RKO (cell line): ENCODE measurements around the gene HELB.

Experiments
- DNase-seq: peaks from one replicate; pipeline ENCODE4 v3.0.0-alpha.2; 2016; ENCODE audit warnings: low spot score

The HELB gene

GRCh38 chr12:66301944-66302826 lies at the start of gene HELB:
HELB (plus strand) TSS chr12:66302493; CDS start chr12:66302604, 111 bp downstream.
- peak; percentile 99 for DNase-seq

- no peak for DNase-seq
Observed at GRCh38 chr12:66252771-66253170, 49.5 kb upstream of the HELB start.

- DNase-seq, result no peak
Observed at GRCh38 chr12:66255737-66256136, 46.6 kb upstream of the HELB start.

GRCh38 chr12:66258011-66258410 lies 44.3 kb upstream of the HELB start:
- no peak for DNase-seq

- DNase-seq, result no peak
Observed at GRCh38 chr12:66262737-66263136, 39.6 kb upstream of the HELB start.

GRCh38 chr12:66268562-66268961 lies 33.7 kb upstream of the HELB start:
- no peak for DNase-seq

- DNase-seq, result no peak
Observed at GRCh38 chr12:66269142-66269541, 33.2 kb upstream of the HELB start.

- DNase-seq, result peak; percentile 64
Observed at GRCh38 chr12:66269757-66270383, 32.4 kb upstream of the HELB start.

GRCh38 chr12:66270613-66271012 lies 31.7 kb upstream of the HELB start:
- no peak for DNase-seq

GRCh38 chr12:66272650-66273049 lies 29.6 kb upstream of the HELB start:
- DNase-seq, result no peak

GRCh38 chr12:66273147-66273546 lies 29.1 kb upstream of the HELB start:
- no peak for DNase-seq

- no peak for DNase-seq
Observed at GRCh38 chr12:66275040-66275439, 27.3 kb upstream of the HELB start.

GRCh38 chr12:66279123-66279712 lies 23.1 kb upstream of the HELB start:
- DNase-seq, result no peak

GRCh38 chr12:66280561-66280960 lies 21.7 kb upstream of the HELB start:
- DNase-seq, result no peak

- no peak for DNase-seq
Observed at GRCh38 chr12:66282244-66282643, 20.0 kb upstream of the HELB start.

- DNase-seq, result no peak
Observed at GRCh38 chr12:66287275-66287674, 15.0 kb upstream of the HELB start.

GRCh38 chr12:66288121-66288520 lies 14.2 kb upstream of the HELB start:
- no peak for DNase-seq

GRCh38 chr12:66289485-66289884 lies 12.8 kb upstream of the HELB start:
- DNase-seq, result no peak

- no peak for DNase-seq
Observed at GRCh38 chr12:66290716-66291200, 11.5 kb upstream of the HELB start.

GRCh38 chr12:66296176-66296683 lies 6.1 kb upstream of the HELB start:
- DNase-seq, result peak; percentile 47

- DNase-seq, result no peak
Observed at GRCh38 chr12:66297080-66297479, 5.2 kb upstream of the HELB start.

GRCh38 chr12:66297923-66298322 lies 4.4 kb upstream of the HELB start:
- DNase-seq, result no peak

- no peak for DNase-seq
Observed at GRCh38 chr12:66302827-66303169, 505 bp downstream of the HELB start.
